HEK293 (cell line): Measurements from ENCODE around the gene RHBDF1.

ENCODE experiments used
- CTCF ChIP-seq: fragments of 450-650 bp; formaldehyde crosslinking; IDR thresholded peaks from 2 replicates; pipeline ENCODE4 v1.5.1; 2016; ENCODE audit warnings: missing biosample characterization, missing genetic modification characterization
- KLF8 ChIP-seq: fragments of 450-650 bp; formaldehyde crosslinking; IDR thresholded peaks from 2 replicates; pipeline ENCODE4 v1.5.1; 2016; ENCODE audit warnings: missing biosample characterization, missing genetic modification characterization
- PATZ1 ChIP-seq: fragments of 450-650 bp; formaldehyde crosslinking; IDR thresholded peaks from 2 replicates; pipeline ENCODE4 v1.5.1; 2016; ENCODE audit warnings: missing biosample characterization, missing genetic modification characterization
- ZFHX2 ChIP-seq: fragments of 450-650 bp; formaldehyde crosslinking; conservative IDR thresholded peaks from 2 replicates; pipeline ENCODE4 v1.5.1; 2016; ENCODE audit warnings: missing biosample characterization, missing genetic modification characterization
- ZNF121 ChIP-seq: fragments of 450-650 bp; formaldehyde crosslinking; IDR thresholded peaks from 2 replicates; pipeline ENCODE4 v1.5.1; 2016; ENCODE audit warnings: missing biosample characterization, missing genetic modification characterization
- ZNF501 ChIP-seq: fragments of 450-650 bp; formaldehyde crosslinking; IDR thresholded peaks from 2 replicates; pipeline ENCODE4 v1.5.1; 2016; ENCODE audit warnings: missing biosample characterization, missing genetic modification characterization
- ZNF510 ChIP-seq: fragments of 450-650 bp; formaldehyde crosslinking; IDR thresholded peaks from 2 replicates; pipeline ENCODE4 v1.5.1; 2018; ENCODE audit warnings: mild to moderate bottlenecking, missing genetic modification characterization, missing biosample characterization; ENCODE audit not compliant: insufficient replicate concordance
- ZNF561 ChIP-seq: fragments of 450-650 bp; IDR thresholded peaks from 2 replicates; pipeline ENCODE4 v1.5.1; 2018; ENCODE audit warnings: missing biosample characterization, missing genetic modification characterization, borderline replicate concordance
- ZNF585B ChIP-seq: fragments of 450-650 bp; formaldehyde crosslinking; IDR thresholded peaks from 2 replicates; pipeline ENCODE4 v1.5.1; 2016; ENCODE audit warnings: missing biosample characterization, missing genetic modification characterization
- ZNF707 ChIP-seq: fragments of 450-650 bp; formaldehyde crosslinking; IDR thresholded peaks from 2 replicates; pipeline ENCODE4 v1.5.1; 2016; ENCODE audit warnings: missing biosample characterization, missing genetic modification characterization

- TF ChIP-seq ZNF510 (tag by site-specific recombination) (no peak), CTCF (no peak), KLF8 (tag by site-specific recombination) (no peak), ZNF501 (tag by site-specific recombination) (no peak), ZNF707 (tag by site-specific recombination) (no peak), PATZ1 (no peak), ZFHX2 (tag by site-specific recombination) (no peak), ZNF585B (tag by site-specific recombination) (no peak), ZNF561 (no peak), ZNF121 (tag by site-specific recombination) (no peak)
Measured at GRCh38 chr16:114327-114726, 41.9 kb upstream of the RHBDF1 start.
